ENCODE results near the gene EDC3.

DNA sequence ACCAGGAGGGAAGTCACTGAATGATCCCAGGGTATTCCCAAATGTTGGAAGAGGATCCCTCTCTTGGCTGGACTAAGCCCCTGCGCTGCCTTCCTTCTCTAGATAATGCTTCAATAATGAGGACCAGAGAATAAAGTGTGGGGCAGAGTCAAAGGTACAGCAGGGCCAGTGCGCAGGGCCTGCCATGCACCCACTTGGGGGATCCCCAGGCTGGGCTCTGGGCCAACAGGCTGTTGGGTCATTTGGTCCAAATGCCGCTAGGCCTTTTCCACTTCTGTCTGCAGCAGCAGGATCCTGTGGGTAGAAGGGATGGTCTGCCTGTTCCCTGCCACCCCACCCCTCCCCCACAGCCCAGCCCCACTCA is 85.9 kb downstream of the EDC3 start:
- no peak for TF ChIP-seq POLR2A (IDR thresholded peaks at IDR 0.05; ENCODE audit: low read depth, low read length)
- no peak for TF ChIP-seq POLR2AphosphoS5 (IDR thresholded peaks at IDR 0.05; ENCODE audit: low read depth, low read length)

Data from GM12892 (cell line).